ENCODE data around the gene MSMB. TPM values are rescaled to one million over a fixed set of nuclear protein-coding genes. Genes with fewer than 3 reads are reported as not detected.

MSMB gene
- polyA plus RNA-seq, 1 of the 3 experiments (the other 2 are of a cell fraction) = not detected

DNA sequence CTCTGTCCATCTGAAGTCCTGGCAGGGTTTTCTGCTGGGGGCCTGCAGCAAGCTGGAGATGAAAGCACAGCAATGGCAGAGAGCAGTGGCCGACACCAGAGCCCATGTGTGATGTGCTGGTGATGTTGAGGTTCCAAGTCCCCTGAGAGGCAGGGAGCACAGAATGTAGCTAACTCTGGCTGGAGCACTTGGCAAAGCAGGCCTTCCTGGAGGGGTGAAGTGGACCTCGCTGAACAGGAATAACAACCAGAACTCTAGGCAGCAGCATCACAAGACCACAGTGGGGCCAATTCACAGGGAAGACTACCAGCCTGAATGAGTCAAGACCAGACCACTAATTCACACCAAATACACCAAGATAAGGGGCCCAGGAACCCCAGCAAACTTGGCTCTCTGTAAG is 22.8 kb upstream of the MSMB start:
- no peaks in the 10 kb centered on the region for H3K9me2 ChIP-seq
- H3K36me3 ChIP-seq (replicated peaks in 1 of 2; ENCODE audit: control insufficient read depth in 1 of 2, insufficient read depth in 2 of 2, low read length in 1 of 2) = no peaks in the 10 kb centered on the region
- H3K4me1 ChIP-seq (ENCODE audit: control insufficient read depth in 1 of 2, insufficient read depth in 2 of 2, low read depth in 1 of 2, low read length in 1 of 2) = no peaks in the 10 kb centered on the region
- no peak overlapping the region for H2AFZ ChIP-seq (ENCODE audit: low read depth)
- CTCF ChIA-PET = no interaction called here
- no peak overlapping the region for H3K4me3 ChIP-seq (ENCODE audit: low read depth in 2 of 2, low read length in 1 of 2)
- POLR2A ChIA-PET = no interaction called here
- H3K27ac ChIP-seq (ENCODE audit: low read depth in 2 of 2, low read length in 1 of 2) = no peak overlapping the region
- H4K20me1 ChIP-seq (ENCODE audit: insufficient read depth) = no peaks in the 10 kb centered on the region
- no peaks in the 10 kb centered on the region for H3K79me2 ChIP-seq (ENCODE audit: insufficient read depth)
- H3K9ac ChIP-seq = no peak overlapping the region
- no peaks in the 10 kb centered on the region for H3F3A ChIP-seq (replicated peaks; ENCODE audit: insufficient read depth)
- no peaks in the 10 kb centered on the region for H3K27me3 ChIP-seq (ENCODE audit: insufficient read depth)
- H3K4me2 ChIP-seq = no peak overlapping the region
- 42% methylated on average over 2 of the region's 2 CpGs for WGBS (ENCODE audit: low lambda C conversion rate)
- H3K9me3 ChIP-seq = no peaks in the 10 kb centered on the region
- TF ChIP-seq, protein P1, sequence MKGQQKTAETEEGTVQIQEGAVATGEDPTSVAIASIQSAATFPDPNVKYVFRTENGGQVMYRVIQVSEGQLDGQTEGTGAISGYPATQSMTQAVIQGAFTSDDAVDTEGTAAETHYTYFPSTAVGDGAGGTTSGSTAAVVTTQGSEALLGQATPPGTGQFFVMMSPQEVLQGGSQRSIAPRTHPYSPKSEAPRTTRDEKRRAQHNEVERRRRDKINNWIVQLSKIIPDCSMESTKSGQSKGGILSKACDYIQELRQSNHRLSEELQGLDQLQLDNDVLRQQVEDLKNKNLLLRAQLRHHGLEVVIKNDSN (IDR thresholded peaks at IDR 0.05; ENCODE audit: borderline replicate concordance, low read depth) = no peak
- no peak for TF ChIP-seq TCF12 (IDR thresholded peaks at IDR 0.05)
- TF ChIP-seq, protein P2, sequence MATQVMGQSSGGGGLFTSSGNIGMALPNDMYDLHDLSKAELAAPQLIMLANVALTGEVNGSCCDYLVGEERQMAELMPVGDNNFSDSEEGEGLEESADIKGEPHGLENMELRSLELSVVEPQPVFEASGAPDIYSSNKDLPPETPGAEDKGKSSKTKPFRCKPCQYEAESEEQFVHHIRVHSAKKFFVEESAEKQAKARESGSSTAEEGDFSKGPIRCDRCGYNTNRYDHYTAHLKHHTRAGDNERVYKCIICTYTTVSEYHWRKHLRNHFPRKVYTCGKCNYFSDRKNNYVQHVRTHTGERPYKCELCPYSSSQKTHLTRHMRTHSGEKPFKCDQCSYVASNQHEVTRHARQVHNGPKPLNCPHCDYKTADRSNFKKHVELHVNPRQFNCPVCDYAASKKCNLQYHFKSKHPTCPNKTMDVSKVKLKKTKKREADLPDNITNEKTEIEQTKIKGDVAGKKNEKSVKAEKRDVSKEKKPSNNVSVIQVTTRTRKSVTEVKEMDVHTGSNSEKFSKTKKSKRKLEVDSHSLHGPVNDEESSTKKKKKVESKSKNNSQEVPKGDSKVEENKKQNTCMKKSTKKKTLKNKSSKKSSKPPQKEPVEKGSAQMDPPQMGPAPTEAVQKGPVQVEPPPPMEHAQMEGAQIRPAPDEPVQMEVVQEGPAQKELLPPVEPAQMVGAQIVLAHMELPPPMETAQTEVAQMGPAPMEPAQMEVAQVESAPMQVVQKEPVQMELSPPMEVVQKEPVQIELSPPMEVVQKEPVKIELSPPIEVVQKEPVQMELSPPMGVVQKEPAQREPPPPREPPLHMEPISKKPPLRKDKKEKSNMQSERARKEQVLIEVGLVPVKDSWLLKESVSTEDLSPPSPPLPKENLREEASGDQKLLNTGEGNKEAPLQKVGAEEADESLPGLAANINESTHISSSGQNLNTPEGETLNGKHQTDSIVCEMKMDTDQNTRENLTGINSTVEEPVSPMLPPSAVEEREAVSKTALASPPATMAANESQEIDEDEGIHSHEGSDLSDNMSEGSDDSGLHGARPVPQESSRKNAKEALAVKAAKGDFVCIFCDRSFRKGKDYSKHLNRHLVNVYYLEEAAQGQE (IDR thresholded peaks at IDR 0.05; ENCODE audit: low read depth, low read length) = no peak
- no peak for TF ChIP-seq GATA2 (CRISPR knock-in tag; IDR thresholded peaks at IDR 0.05)
- no peak for TF ChIP-seq IRF3 (IDR thresholded peaks at IDR 0.05; ENCODE audit: low read depth, low read length)
- TF ChIP-seq NFIC (IDR thresholded peaks at IDR 0.05; ENCODE audit: borderline replicate concordance) = no peak
- TF ChIP-seq RAD21 (IDR thresholded peaks at IDR 0.05; ENCODE audit: low read length) = no peak
- no peak for TF ChIP-seq MAX (IDR thresholded peaks at IDR 0.05; ENCODE audit: low read depth)
- TF ChIP-seq MEF2A (IDR thresholded peaks at IDR 0.05; ENCODE audit: borderline replicate concordance, low read depth) = no peak
- no peak for TF ChIP-seq FOXM1 (IDR thresholded peaks at IDR 0.05; ENCODE audit: low read depth)
- no peak for TF ChIP-seq RXRA (IDR thresholded peaks at IDR 0.05; ENCODE audit: borderline replicate concordance, low read depth)
- no peak for TF ChIP-seq FOSL2 (IDR thresholded peaks at IDR 0.05; ENCODE audit: borderline replicate concordance, low read depth)
- no peak for TF ChIP-seq POLR2AphosphoS5 (IDR thresholded peaks at IDR 0.05; ENCODE audit: low read depth, low read length)
- TF ChIP-seq, protein P3, sequence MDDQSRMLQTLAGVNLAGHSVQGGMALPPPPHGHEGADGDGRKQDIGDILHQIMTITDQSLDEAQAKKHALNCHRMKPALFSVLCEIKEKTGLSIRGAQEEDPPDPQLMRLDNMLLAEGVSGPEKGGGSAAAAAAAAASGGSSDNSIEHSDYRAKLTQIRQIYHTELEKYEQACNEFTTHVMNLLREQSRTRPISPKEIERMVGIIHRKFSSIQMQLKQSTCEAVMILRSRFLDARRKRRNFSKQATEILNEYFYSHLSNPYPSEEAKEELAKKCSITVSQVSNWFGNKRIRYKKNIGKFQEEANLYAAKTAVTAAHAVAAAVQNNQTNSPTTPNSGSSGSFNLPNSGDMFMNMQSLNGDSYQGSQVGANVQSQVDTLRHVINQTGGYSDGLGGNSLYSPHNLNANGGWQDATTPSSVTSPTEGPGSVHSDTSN (IDR thresholded peaks at IDR 0.05) = no peak
- no peak for TF ChIP-seq RCOR1 (IDR thresholded peaks at IDR 0.05; ENCODE audit: low read length)
- TF ChIP-seq GABPA (IDR thresholded peaks at IDR 0.05; ENCODE audit: low read depth) = no peak
- TF ChIP-seq RFX5 (IDR thresholded peaks at IDR 0.05; ENCODE audit: low read length) = no peak
- TF ChIP-seq EZH2phosphoT487 (IDR thresholded peaks at IDR 0.05; ENCODE audit: borderline replicate concordance, low read depth) = no peak
- TF ChIP-seq MXI1 (IDR thresholded peaks at IDR 0.05; ENCODE audit: low read depth, low read length) = no peak
- TF ChIP-seq SIN3A (IDR thresholded peaks at IDR 0.05; ENCODE audit: borderline replicate concordance, low read depth, low read length) = no peak
- DNase-seq = no peak
